H7 (cell line): ENCODE data around the gene TP53INP2. TPM values are rescaled to one million over a fixed set of nuclear protein-coding genes. Genes with fewer than 3 reads are reported as not detected.

Experiments
- total RNA-seq: library from RNA; depleted of rRNA; stranded (reverse); fragments of >200 nt; shearing (Covaris generic); gene quantifications from 2 replicates; pipeline ENCODE4 v1.2.3, GENCODE V29; 2014; rRNA removed

Gene TP53INP2
- total RNA-seq, 1 experiment from 2014 or later, result 2.4 TPM

Other genes starting within 250 kb of the TP53INP2 start
- 168 and 193 TPM in 2 replicates for gene DYNLRB1, start 187.9 kb upstream of the TP53INP2 start, total RNA-seq
- gene MAP1LC3A, start 145.6 kb upstream of the TP53INP2 start, total RNA-seq, result 7.6 and 13.4 TPM in 2 replicates
- 28.6 and 32.9 TPM in 2 replicates for gene PIGU, start 27.3 kb upstream of the TP53INP2 start, total RNA-seq
- 3.7 and 5.4 TPM in 2 replicates for gene NCOA6, start 121.3 kb downstream of the TP53INP2 start, total RNA-seq
- 3.8 and 6.1 TPM in 2 replicates for gene GGT7, start 168.5 kb downstream of the TP53INP2 start, total RNA-seq
- 14.6 and 21.9 TPM in 2 replicates for gene ACSS2, start 172.3 kb downstream of the TP53INP2 start, total RNA-seq